HuH-7 (cell line): ENCODE measurements around the gene MOSPD3.

ENCODE experiments used
- DNase-seq: peaks from one replicate; pipeline ENCODE4 v3.0.0; 2011; ENCODE audit warnings: low spot score

MOSPD3 gene

DNA sequence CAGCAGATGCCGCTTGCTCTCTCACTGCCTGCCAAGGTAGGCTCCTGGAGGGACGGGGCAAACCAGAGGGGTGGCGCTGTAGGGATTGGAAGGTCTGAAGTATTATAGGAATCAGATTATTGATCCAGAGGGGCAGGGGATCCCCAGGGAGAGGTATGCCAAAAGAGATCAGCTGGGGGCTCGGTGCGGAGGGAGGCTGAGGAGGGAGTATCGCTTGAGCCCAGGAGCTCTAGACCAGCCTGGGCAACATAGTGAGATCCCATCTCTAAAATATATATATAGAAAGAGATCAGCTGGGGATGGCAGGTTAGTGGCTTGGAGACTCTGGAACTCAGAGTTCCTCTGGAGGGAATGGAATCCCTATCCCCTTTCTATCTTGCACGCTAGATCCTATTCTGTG, 17.2 kb upstream of the MOSPD3 start:
- DNase-seq = no peak

DNA sequence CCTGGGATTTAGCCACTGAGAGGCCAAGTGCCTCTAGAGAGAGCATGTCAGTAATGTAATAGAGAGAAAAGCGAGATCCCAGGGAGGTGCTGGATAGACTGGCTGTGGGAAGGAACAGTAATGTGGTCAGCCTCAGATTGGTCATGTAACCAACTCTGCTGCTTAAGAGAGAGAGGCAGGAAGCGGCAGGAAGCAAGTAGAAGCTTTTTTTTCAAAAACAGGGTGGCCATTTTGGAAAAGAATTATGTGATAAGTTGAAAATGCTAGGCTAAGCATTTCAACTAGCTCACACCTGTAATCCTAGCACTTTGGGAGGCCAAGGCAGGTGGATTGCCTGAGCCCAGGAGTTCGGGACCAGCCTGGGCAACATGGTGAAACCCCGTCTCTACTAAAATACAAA, 13.9 kb upstream of the MOSPD3 start:
- DNase-seq = no peak

DNA sequence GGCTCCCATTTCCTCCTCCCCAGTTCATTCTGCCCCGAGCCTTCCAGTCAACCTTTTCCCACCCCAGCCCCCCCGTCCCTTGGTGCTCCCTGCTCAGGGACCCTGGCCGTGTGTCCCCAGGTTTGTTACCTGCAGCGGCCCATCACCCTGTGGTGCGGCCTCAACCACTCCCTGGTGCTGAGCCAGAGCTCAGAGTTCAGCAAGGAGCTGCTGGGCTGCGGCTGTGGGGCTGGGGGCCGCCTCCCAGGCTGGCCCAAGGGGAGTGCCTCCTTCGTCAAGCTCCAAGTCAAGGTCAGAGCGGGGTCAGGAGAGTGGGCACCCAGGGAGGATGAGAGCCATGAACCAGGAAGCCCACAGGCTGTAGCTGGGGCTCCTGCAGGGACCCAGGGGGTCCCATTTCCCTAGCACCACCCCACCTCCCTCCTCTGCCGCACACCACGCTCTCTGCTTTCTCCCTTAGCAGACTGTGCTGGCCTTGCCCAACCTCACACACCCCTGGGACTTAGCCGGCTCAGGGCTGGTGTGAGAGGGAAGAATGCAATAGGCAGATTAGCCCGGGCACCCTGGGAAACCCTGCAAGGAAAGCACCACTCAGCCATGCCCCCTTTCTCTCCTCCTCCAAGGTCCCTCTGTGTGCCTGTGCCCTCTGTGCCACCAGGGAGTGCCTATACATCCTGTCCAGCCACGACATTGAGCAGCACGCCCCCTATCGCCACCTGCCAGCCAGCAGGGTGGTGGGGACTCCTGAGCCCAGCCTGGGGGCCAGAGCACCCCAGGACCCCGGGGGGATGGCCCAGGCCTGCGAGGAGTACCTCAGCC, 12.2 kb upstream of the MOSPD3 start:
- no peak for DNase-seq

DNA sequence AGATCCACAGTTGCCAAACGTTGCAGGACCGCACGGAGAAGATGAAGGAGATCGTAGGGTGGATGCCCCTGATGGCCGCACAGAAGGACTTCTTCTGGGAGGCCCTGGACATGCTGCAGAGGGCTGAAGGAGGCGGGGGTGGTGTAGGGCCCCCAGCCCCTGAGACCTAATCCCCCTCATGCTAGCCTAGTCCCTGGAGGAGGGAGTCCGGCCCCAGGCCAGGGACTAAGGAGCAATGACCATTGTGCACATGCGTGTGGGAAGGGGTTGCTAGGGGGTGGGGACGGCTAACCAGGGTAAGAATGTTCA, 11.7 kb upstream of the MOSPD3 start:
- no peak for DNase-seq

DNA sequence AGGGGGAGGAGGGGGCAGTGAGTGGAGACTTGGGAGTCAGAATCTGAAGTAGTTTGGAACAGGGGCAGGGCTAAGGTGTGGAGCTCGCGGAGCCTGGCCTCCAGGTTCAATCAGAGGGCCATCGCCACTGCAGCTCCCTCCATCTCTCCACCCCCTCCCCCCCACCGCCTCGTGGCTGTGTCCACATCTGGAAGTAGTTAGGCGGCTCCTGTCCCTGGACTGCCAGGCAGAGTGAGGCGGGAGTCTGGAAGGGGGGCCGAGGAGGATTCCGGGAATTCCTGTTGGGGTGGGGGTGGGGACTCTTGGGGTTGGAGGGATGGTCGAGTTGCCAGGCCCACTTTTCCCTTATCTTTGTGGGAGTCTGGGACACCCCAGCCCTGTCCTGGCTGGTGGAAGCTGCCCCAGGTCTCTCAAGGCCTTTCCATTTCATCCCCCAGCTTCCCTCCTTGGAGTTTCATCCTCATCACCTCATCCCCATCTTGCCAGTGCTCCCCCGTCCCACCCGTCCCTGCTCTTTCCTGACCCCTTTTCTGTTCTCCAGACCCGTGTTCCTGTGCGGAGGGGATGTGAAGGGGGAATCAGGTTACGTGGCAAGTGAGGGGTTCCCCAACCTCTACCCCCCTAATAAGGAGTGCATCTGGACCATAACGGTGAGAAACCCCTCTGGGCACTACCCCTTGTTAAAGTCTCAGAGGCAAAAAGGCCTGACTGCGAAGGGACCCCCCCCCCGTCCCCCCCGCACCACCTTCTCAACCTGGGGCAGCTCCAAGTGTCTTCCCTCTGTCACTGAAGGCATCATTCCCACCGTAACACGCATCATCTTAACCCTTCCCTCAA, 9.2 kb upstream of the MOSPD3 start:
- no peak for DNase-seq

DNA sequence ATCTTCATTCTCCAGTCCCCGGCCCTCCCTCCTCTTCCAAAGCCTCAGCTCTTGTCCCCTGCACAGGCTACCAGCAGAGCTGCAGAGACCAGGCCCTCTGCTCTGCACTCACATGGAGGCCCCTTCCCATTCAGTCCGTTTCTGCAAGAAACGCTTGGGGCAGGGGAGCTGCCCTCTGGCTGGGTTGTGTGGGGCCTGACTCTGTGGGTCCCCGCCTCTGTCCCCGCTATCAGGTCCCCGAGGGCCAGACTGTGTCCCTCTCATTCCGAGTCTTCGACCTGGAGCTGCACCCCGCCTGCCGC, 8.7 kb upstream of the MOSPD3 start:
- no peak for DNase-seq

DNA sequence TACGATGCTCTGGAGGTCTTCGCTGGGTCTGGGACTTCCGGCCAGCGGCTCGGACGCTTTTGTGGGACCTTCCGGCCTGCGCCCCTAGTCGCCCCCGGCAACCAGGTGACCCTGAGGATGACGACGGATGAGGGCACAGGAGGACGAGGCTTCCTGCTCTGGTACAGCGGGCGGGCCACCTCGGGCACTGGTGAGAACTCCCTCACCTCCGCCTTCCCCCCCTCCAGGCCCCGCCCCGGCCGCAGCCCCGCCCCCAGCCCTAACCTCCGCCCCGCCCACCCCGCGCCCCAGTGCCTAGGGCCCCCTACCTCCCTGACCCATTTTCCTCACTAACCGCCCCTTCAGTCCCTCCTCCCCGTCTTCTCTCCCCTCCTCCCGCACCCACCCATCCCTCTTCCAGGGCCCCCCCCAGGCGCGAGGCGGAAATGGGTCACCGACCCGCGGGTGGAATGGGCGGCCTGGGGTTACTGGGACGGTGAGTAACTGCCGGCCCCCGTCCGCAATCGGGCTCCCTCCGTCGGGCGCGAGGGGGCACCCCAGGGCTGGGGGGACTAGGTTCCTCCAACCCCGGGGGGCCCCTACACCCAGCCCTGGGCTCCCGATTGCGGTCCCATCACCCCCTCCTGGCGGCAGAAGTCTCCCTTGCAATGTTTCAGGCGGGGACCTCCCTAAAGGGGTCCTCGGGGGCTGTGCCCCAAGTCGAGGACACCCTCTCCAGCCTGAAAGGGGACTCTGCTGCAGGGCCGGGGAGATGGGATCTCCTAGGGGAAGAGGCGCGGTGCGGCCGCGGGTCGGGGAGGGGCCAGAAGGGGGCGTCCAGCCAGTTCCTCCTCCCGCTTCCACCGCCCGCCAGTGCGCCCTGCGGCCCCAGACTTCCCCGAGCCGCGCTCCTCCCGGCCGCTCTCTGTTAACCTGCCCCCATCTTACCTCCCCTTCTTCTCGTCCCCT, 8.0 kb upstream of the MOSPD3 start:
- no peak for DNase-seq

DNA sequence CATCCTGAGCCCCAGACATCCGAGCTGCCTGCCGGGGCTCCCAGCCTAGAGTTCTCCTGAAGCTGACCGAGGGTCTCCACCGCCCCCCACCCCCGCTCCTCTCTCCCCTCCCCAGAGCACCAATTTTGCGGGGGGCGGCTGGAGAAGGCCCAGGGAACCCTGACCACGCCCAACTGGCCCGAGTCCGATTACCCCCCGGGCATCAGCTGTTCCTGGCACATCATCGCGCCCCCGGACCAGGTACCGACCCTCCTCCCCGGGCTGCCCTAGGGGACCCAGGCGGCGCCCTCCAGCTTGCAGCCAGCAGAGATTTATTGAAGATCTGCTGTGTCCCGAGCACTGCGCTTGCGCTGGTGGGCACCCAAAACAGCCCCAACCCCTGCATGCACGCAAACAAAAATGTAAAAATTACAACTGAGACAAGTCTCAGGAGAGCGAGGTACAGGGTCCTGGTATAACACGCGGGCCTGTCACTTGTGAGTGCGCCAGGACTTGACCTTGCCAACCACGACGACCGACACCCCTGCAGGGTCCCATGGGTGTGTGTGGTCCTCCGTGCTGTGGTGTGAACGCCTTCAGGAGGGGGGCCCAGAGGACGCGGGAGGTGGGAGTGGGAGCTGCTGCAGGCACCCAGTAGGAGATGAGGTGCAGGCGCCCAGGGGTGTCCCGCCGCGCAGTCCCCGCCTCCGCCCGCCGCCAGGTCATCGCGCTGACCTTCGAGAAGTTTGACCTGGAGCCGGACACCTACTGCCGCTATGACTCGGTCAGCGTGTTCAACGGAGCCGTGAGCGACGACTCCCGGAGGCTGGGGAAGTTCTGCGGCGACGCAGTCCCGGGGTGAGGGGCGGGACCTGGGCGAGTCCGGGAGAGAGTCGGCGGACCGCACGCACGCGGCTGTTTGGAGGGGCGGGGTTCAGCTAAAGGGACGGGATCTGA, 7.1 kb upstream of the MOSPD3 start:
- no peak for DNase-seq

DNA sequence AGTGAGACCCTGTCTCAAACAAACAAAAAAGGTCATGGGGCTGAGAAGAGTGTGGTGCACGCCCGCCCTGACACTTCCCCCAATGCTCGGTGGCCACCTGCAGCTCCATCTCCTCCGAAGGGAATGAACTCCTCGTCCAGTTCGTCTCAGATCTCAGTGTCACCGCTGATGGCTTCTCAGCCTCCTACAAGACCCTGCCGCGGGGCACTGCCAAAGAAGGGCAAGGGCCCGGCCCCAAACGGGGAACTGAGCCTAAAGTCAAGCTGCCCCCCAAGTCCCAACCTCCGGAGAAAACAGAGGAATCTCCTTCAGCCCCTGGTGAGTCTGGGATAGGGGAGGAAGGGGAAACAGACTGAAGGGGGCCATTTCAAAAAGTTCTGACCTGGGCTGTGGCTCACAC, 6.0 kb upstream of the MOSPD3 start:
- no peak for DNase-seq

DNA sequence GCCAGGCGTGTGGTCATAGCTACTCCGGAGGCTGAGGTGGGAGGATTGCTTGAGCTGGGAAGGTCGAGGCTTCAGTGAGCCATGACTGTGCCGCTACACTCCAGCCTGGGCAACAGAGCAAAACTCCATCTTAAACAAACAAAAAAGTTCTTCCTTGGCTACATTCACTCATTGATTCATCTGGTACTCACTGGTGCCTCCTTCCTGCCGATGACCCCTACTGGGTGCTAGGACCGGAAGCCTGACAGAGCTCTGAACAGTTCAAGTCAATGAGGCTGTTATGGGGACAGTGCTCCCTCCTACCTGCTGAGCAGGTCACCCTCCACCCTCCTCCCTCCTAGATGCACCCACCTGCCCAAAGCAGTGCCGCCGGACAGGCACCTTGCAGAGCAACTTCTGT, 5.2 kb upstream of the MOSPD3 start:
- DNase-seq = no peak

DNA sequence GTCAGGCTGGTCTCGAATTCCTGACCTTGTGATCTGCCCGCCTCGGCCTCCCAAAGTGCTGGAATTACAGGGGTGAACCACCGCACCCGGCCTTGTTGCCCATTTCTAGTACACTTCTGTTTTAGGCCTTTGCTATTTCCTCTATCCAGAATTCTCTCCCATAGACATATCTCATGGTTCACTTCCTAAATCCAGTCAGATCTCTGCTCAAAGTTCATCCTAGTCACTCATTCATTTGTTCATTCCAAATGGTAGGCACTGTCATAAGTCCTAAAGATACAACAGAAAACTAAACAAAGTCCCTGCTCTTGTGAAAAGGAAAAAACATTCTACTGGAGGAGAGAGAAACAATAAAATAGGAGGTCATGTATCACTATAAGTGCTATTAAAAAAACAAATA, 2.4 kb upstream of the MOSPD3 start:
- no peak for DNase-seq

DNA sequence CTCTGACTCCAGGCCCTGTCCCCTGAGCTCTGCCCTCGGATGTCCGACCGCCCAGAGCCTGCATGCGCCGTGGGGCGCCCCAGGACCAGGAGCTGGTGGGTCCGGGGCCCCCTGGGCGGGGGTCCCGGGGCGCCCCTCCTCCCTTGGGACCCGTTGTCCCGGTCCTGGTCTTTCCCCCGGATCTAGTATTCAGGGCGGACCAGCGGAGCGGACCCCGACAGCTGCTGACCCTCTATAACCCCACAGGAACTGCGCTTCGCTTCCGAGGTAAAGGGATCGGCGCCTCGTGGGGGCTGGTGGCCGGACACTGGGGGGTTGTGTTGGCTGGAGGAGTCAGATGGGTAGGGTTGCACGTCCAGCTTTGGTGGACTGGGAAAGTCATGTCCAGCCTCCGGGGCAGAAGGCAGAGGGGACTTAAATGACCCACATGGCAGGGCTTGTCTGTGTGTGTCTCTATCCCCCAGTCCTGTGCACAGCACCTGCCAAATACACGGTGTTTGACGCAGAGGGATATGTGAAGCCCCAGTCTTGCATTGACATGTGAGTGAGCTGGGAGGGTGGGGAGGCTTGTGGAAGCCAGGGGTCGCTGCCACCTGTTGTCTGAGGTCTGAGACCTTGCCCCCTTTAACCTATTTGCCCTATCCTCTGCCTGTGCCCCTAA, 520 bp downstream of the MOSPD3 start:
- peak; percentile 68 for DNase-seq

DNA sequence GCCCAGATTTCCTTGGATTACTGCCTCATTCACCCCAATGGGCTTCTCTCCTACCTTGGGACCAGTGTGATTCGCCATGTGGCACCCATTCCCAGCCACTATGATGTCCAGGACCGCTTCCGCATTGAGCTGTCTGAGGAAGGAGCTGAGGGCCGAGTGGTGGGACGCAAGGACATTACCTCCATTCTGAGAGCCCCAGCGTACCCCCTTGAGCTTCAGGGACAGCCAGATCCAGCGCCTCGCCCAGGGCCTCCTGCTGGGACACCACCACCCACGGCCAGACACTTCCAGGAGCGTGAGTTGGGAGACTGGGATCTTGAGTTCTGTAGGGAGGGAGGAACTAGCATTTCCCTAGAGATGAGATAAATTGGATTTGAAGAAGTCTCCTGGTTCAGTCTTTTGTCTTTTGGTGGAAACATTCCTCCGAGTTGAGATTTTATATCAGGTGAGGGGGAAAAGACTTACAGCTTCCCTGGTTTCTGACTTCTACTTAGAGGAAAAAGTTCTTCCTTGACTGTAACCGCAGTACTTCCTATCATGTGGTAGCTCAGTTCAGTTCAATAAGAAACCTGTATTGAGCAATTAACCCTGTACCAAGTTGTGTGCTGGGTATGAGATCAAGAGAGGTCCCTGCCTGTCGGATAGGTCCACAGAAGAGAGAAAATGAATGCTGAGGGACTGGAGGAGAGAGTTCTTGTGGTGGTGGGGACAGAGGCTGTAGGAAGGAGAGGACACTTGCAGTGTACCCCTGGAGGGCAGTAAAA, 1.3 kb downstream of the MOSPD3 start:
- no peak for DNase-seq

DNA sequence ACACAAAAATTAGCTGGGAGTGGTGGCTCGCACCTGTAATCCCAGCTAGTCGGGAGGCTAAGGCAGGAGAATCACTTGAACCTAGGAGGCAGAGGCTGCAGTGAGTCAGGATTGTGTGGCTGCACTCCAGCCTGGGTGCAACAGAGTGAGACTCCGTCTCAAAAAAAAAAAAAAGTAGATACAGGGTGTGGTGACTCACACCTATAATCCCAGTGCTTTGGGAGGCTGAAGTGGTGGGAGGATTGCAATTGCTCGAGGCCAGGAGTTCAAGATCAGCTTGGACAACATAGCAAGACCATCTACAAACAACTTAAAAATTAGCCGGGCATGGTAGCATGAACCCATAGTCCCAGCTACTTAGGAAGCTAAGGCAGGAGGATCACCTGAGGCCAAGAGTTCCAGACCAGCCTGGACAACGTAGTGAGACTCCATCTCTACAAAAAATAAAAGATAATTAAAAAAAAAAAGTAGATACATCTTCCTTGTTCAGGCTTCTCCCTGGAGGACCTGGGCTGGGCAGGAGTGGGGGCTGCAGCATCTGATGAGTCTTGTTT, 2.0 kb downstream of the MOSPD3 start:
- no peak for DNase-seq

DNA sequence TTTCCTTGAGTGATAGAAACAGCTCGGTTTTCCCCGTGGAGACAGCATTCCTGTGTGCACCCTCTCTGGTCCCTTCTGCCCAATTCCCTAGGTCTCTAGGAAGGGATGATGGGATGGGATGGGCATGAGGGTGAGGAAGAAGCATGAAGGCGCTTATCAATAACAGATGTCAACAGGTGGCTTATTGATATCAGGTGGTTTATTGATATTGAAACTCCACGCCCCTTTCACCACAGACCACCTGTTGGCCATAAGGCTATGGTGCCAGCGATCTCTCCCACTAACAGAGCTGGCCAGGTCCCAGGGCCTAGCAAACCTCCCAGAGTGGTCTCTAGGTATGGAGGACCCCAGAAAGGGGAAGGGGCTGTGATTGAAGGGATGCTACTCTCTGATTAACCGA, 7.9 kb downstream of the MOSPD3 start:
- no peak for DNase-seq

DNA sequence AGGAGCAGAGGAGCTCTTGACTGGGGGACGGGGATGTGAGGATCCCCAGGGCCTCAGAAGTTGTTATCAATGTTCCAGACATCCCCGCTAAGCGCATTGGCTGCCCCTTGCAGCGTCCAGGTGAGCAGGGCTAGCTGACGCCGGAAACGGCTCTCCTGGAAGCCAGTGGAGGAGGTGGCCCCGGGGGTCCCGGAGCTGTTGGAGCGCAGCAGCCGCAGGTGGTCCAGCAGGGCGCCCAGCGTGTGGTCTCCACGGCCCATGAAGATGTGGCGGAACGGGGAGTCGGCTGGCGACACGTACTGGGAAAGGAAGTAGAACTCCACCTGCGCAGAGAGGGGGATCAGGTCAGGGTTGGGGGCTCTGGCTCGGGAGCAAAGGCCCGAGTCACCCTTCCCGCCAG, 8.5 kb downstream of the MOSPD3 start:
- no peak for DNase-seq

DNA sequence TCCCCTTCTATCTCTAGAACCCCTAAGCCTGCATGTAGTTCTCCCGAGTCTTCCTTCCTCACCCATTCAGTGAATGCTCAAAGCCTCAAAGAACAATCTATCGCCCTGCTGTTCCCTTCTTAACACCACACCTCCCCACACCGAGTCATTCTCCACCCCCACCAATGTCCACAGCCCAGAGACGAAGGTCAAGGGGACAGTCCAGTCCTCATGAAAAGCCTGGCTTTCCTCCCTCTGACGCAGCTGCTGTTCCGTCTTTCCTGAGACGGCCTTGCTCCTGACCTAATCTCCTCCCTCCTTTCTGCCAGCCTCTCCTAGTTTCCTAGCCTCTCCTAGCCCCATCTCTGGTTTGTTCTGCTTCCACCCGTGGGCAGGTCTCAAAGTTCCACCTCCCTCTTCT, 9.2 kb downstream of the MOSPD3 start:
- DNase-seq = no peak

DNA sequence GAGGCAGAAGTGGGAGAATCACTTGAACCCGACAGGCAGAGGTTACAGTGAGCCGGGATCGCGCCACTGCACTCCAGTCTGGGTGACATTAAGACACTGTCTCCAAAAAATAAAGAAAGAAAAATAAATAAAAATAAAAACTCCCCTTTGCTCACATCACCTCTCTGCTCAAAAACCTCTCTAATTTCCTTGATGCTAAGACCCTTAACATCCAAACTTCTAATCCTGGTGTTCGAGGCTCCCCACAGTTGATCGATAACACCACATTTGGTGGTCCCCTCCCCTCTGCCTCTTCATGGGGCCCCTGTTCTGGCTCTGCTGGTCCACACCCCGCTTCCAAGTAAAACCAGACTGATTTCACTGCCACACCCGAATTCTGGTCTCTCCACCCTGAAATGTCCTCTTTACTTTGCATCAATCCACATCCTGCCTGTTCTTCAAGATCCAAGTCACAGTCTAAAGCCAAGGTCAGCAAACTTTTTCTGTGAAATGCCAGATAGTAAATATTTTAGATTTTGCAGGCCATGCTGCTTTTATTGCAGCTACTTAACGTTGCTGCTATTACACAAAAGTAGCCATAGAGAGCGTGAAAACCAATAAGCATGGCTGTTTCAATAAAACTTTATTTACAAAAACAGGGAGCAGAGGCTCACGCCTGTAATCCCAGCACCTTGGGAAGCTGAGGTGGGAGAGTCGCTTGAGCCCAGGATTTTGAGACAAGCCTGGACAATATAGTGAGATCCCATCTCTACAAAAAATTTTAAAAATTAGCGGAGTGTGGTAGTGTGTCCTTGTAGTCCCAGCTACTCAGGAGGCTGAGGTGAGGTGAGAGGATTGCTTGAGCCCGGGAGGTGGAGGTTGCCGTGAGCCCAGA, 11.8 kb downstream of the MOSPD3 start:
- DNase-seq = no peak

DNA sequence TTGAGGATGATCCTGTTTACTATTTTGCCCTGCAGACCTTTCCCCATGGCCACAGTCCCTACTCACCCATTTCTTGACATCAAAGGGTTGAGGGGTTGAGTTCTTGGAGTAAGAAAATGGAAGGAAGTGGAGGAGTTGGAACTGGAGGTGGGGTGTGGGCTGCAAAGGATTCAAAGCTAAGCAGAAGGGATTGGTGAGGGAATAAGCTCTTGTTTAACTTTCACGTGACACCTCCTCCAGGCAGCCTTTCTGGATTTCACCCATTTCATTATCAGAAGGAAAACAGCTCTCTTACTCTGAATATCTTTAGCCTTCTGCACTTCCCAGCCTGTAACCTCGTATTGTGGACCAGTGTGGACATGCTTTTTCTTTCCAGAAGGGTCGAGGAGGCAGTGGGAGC, 13.7 kb downstream of the MOSPD3 start:
- no peak for DNase-seq
